Measurements from ENCODE around the gene KRTAP2-2.
A peak's percentile ranks its signal among the peaks of the same experiment; 100 is the strongest.
"Not testable (repeated sequence)": the region's sequence is repeated elsewhere in the genome, so short reads cannot be mapped to it uniquely, and the experiment has no call there.

KRTAP2-2 gene, protein sequence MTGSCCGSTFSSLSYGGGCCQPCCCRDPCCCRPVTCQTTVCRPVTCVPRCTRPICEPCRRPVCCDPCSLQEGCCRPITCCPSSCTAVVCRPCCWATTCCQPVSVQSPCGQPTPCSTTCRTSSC

DNA sequence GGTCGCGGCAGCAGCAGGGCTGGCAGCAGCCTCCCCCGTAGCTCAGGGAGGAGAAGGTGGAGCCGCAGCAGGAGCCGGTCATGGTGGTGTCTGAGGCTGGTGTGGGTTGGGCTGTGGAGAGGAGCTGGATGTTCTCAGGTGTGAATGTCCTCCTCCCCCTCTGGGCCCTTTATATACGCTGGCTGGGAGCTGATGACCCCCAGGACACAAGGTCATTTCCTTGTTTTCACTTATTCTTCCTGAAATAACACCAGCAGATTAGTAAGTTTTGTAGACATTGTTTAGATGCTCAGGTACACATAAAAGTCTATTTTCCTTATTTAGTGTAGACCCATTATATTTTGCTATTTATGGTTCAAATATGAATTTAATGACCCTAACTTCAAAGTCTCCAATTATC is at the start of gene KRTAP2-2:
Gene KRTAP2-2 (minus strand): TSS at position 101 of the 400 bp plus-strand sequence. CDS start 19 bp downstream, at position 82.
- not testable (repeated sequence) for DNase-seq

GRCh38 chr17:41104386-41105038 is 49.5 kb upstream of the KRTAP2-2 start:
- not testable (repeated sequence) for DNase-seq

- no peak for DNase-seq
Measured at GRCh38 chr17:41103896-41104295, 48.9 kb upstream of the KRTAP2-2 start.

DNA sequence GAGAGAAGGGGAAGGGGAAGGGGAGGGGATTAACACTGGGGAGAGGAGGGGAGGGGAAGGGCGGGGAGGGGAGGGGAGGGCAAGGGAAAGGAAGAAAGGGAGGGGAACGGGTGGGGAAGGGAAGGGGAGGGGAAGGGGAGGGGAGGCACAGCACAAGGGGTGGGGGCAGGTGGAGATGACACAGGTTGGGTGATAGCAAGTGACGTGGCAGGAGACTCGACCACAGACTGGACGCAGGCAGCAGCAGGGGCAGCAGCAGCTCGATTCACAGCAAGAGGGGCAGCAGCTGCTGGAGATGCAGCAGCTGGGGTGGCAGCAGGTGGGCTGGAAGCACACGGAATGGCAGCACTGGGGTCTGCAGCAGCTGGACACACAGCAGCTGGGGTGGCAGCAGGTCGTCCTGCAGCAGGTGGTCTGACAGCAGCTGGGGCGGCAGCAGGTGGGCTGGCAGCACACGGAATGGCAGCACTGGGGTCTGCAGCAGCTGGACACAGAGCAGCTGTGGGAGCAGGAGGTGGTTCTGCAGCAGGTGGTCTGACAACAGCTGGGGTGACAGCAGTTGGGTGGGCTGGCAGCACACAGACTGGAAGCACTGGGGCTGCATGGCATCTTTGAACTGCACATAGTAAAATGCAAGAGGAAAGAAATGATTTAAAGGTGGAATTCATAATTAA is 46.7 kb upstream of the KRTAP2-2 start, which contains the start of gene KRTAP4-16:
Gene KRTAP4-16 (minus strand): TSS at position 624 of the 674 bp plus-strand sequence. CDS start 0 bp downstream, at position 624.
- no peak for DNase-seq

DNA sequence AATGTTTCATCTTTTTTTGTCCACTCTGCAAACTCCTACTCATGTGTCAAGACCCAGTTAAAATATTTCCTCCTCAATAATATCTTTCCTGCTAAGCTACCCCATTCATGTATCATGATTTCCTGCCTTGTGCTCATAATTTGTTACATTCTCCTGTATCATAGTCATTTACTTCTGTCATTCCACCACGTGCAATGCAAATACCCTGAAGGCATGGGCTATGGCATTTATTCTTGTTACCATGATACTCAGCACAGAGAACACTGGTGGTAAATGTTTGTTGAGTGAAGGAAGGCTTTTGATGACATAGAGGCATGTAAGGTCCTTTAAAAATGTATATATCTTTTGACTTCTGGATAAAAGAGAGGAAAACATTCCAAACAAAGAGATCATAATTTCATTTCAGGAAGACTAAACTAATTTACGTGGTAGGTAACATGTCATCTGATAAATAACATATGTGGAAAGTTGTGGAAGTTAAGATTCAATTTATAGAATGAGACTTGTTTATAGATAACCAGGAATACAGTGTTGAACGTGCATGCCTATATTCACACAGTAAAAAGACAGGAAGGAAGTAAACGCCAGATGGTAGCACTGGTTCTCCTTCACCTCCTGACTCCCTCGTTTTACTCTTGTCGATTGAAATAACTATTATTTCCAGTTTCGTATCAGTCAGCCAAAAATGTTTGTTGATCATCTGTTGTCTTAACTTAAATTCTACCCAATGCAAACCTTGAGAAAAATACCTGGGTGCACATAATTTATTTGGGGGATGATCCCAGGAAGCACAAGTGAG is 44.9 kb upstream of the KRTAP2-2 start:
- not testable (repeated sequence) for DNase-seq

DNA sequence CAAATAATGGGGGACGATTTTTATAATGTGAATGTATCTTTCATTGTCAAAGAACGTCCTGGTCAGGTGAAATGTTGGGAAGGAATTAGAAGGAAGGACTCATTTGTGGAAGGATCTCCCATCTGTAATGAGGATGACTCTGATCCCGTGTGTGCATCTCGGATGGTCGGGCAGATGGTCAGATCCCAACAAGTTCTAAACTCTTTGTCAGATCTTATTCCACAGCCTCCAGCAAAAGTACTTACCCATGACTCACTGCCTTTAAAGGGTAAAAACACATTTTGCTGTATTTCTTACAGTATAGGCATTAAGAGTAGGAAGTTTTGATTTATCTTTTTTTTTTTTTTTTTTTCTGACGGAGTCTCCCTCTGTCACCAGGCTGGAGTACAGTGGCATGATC is 43.5 kb upstream of the KRTAP2-2 start:
- DNase-seq, result no peak

- no peak for DNase-seq
Measured at GRCh38 chr17:41098042-41098441, 43.0 kb upstream of the KRTAP2-2 start, which contains the start of gene KRTAP4-8. Gene KRTAP4-8, minus strand, starts transcription at chr17:41098142. Its CDS starts 58 bp downstream, at chr17:41098084.

- DNase-seq, result peak; percentile 62
Measured at GRCh38 chr17:41096055-41096454, 41.0 kb upstream of the KRTAP2-2 start.

GRCh38 chr17:41088760-41089352 is 33.8 kb upstream of the KRTAP2-2 start:
- not testable (repeated sequence) for DNase-seq

DNA sequence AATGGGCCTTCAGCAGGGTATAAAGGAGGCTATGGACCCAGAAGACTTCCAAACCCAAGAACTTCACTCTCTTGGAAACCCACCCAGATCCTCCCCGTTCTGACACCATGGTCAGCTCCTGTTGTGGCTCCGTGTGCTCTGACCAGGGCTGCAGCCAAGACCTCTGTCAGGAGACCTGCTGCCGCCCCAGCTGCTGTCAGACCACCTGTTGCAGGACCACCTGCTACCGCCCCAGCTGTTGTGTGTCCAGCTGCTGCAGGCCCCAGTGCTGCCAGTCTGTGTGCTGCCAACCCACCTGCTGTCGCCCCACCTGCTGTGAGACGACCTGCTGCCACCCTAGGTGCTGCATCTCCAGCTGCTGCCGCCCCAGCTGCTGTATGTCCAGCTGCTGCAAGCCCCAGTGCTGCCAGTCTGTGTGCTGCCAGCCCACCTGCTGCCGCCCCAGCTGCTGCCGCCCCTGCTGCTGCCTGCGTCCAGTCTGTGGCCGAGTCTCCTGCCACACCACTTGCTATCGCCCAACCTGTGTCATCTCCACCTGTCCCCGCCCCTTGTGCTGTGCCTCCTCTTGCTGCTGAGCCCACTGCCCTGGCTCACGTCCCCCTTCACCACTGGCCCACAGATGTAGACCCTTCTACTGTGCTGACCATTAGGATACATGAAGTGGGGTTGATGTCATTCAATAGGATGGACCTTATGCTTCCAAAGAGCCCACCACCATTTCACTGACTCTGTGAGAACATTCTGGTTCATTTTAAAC is 29.2 kb upstream of the KRTAP2-2 start, which contains the start of gene KRTAP4-7:
Gene KRTAP4-7 (plus strand): TSS at position 51 of the 757 bp plus-strand sequence. CDS start 57 bp downstream, at position 108.
- DNase-seq, result not testable (repeated sequence)

DNA sequence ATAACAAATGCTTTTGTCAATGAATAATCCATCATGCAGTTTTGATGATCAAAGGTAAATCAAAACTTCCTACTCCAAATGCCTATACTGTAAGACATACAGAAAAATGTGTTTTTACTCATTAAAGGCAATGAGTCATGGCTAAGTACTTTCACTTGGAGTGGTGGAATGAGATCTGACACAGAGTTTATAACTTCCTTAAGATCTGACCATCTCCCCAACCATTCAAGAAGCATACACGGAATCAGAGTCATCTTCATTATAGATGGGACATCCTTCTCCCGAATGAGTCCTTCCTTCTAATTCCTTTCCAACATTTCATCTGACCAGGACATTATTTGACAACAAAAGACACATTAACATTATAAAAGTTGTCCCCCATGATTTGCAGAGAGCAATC is 28.4 kb upstream of the KRTAP2-2 start:
- DNase-seq, result not testable (repeated sequence)

DNA sequence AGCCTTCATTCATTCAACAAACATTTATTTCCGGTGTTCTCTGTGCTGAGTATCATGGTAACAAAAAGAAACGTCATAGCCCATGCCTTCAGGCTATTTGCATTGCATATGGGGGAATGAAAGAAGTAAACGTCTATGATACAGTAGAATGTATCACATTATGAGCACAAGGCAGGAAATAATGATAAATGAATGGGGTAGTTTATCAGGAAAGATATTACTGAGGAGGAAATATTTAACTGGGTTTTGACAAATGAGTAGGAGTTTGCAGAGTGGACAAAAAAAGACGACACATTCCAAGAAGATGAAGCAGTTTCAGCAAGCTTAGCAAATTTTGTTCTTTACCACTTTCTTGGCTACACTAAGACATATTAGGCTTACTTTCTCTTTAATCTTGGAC is 27.6 kb upstream of the KRTAP2-2 start:
- no peak for DNase-seq

- no peak for DNase-seq
Measured at GRCh38 chr17:41076788-41077187, 21.8 kb upstream of the KRTAP2-2 start.

- peak; percentile 35 for DNase-seq
Measured at GRCh38 chr17:41073676-41074075, 18.6 kb upstream of the KRTAP2-2 start.

DNA sequence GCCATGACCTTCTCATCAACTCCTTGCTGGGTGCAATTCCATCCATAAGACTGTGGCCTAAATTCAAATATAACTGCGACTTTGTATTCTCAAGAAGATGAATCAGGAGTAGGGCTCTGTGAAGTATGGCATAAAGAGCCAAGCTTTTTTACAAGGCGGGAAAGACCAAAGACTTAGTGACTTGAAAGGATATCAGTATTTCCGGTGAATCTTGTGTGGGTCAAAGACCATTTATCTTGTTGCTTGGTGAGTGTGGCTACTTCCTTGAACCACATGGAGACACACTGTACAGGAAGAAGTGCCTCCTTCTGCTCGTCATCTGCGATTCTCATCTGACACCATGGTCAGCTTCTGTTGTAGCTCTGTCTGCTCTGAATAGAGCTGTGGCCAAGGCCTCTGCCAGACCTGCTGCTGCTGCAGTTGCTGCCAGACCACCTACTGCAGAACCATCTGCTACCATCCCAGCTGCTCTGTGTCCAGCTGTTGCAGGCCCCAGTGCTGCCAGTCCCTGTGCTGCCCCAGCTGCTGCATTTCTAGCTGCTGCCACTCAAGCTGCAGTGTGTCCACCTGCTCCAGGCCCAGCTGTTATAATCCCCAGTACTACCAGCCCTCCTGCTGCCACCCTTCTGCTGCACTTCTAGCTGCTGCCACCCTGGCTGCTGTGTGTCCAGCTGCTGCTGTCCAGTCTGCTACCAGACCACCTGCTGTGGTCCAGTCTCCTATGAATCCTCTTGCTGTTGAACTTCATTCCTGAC is 16.8 kb upstream of the KRTAP2-2 start:
- no peak for DNase-seq

- no peak for DNase-seq
Measured at GRCh38 chr17:41069031-41069430, 14.0 kb upstream of the KRTAP2-2 start.

GRCh38 chr17:41067281-41067680 is 12.3 kb upstream of the KRTAP2-2 start:
- DNase-seq, result no peak

DNA sequence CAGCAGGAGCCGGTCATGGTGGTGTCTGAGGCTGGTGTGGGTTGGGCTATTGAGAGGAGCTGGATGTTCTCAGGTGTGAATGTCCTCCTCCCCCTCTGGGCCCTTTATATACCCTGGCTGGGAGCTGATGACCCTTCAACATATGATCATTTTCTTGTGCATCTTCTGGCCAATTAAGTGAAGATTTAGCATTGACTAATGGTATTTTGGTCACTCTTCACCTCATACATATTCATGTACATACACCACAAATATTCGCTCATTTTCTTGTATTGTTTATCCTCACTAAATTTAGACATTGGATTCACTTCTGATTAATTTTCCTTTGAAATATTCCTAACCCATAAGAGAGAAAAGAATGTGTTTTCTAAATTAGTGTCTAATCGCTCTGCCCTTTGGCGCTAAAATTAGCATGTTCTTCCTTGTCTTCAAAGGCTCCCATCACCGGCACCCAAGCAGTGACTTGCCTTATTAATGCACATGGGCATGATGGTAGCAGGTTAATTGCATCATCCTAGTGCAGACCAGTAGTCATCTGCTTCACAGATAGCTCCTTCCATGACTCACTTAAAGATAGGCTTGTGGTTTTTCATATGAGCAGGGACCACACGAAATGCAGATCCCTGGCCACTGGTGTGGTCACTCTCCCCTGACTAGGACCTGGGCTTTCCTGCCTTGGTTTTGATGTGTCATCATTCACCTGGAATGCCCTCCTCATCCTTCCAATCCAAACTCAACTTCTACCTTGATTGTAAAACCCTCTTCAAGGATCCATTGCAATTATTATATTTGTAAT is 11.0 kb upstream of the KRTAP2-2 start, which contains the start of gene KRTAP2-4:
Gene KRTAP2-4 (minus strand): TSS at position 51 of the 796 bp plus-strand sequence. CDS start 34 bp downstream, at position 17.
- DNase-seq, result no peak

GRCh38 chr17:41065016-41065689 is 10.1 kb upstream of the KRTAP2-2 start:
- DNase-seq, result not testable (repeated sequence)

Data from NCI-H526 treated with DMSO at 0.1 percent for 48 hours (cell line).